Measurements from ENCODE around the gene WNT8B.
A peak's percentile ranks its signal among the peaks of the same experiment; 100 is the strongest.

The WNT8B gene

GRCh38 chr10:100510533-100511308 is 47.9 kb downstream of the WNT8B start:
- TF ChIP-seq CTCF (IDR thresholded peaks at IDR 0.05; ENCODE audit: control insufficient read depth, insufficient read depth, low read depth, low read length, missing control alignments) = no peak
- no peak for DNase-seq (ENCODE audit: low read depth)
- H3K4me3 ChIP-seq (ENCODE audit: control insufficient read depth, low read depth, low read length) = no peak overlapping the region

GRCh38 chr10:100515612-100516011 is 52.8 kb downstream of the WNT8B start:
- no peak for TF ChIP-seq CTCF (IDR thresholded peaks at IDR 0.05; ENCODE audit: control insufficient read depth, insufficient read depth, low read depth, low read length, missing control alignments)
- no peak overlapping the region for H3K4me3 ChIP-seq (ENCODE audit: control insufficient read depth, low read depth, low read length)
- no peak for DNase-seq (ENCODE audit: low read depth)

GRCh38 chr10:100516847-100517246 is 54.0 kb downstream of the WNT8B start:
- TF ChIP-seq CTCF (IDR thresholded peaks at IDR 0.05; ENCODE audit: control insufficient read depth, insufficient read depth, low read depth, low read length, missing control alignments) = peak; percentile 17
- no peak for DNase-seq (ENCODE audit: low read depth)

GRCh38 chr10:100518761-100519241 is 56.0 kb downstream of the WNT8B start:
- TF ChIP-seq CTCF (IDR thresholded peaks at IDR 0.05; ENCODE audit: control insufficient read depth, insufficient read depth, low read depth, low read length, missing control alignments) = peak; percentile 67
- no peak overlapping the region for H3K4me3 ChIP-seq (ENCODE audit: control insufficient read depth, low read depth, low read length)
- DNase-seq (ENCODE audit: low read depth) = no peak

More at GRCh38 chr10:100516847-100517246, 54.0 kb downstream of the WNT8B start:
- H3K4me3 ChIP-seq (ENCODE audit: control insufficient read depth, low read depth, low read length) = no peak overlapping the region

- TF ChIP-seq CTCF (IDR thresholded peaks at IDR 0.05; ENCODE audit: control insufficient read depth, insufficient read depth, low read depth, low read length, missing control alignments) = peak; percentile 1
- H3K4me3 ChIP-seq (ENCODE audit: control insufficient read depth, low read depth, low read length) = peak within 1 kb of the TSS; percentile 15
- DNase-seq (ENCODE audit: low read depth) = no peak
These were observed 56.7 kb downstream of the WNT8B start, which contains the start of gene SEC31B for GRCh38 chr10:100519311-100520051. SEC31B (minus strand) TSS chr10:100519861; CDS start chr10:100516952, 2,909 bp downstream.

GRCh38 chr10:100520811-100521210 is 58.0 kb downstream of the WNT8B start:
- no peak overlapping the region for H3K4me3 ChIP-seq (ENCODE audit: control insufficient read depth, low read depth, low read length)
- no peak for TF ChIP-seq CTCF (IDR thresholded peaks at IDR 0.05; ENCODE audit: control insufficient read depth, insufficient read depth, low read depth, low read length, missing control alignments)
- DNase-seq (ENCODE audit: low read depth) = no peak
